WERI-Rb-1 (cell line): Measurements from ENCODE around the gene L1CAM.

Source experiments
- DNase-seq: peaks from one replicate; pipeline ENCODE4 v3.0.0-alpha.2; 2020
- H3K27ac ChIP-seq: fragments of 250-450 bp; sonication (Bioruptor Pico); 2 replicates; pipeline ENCODE4 v1.5.1; 2020; ENCODE audit warnings: mild to moderate bottlenecking, moderate library complexity
- H3K27me3 ChIP-seq: fragments of 250-450 bp; sonication (Bioruptor Pico); 2 replicates; pipeline ENCODE4 v1.5.1; 2021; ENCODE audit warnings: mild to moderate bottlenecking, low read depth, moderate library complexity; ENCODE audit not compliant: insufficient read depth, severe bottlenecking
- H3K36me3 ChIP-seq: fragments of 250-450 bp; sonication (Bioruptor Pico); 2 replicates; pipeline ENCODE4 v1.5.1; 2020; ENCODE audit warnings: mild to moderate bottlenecking, moderate library complexity
- H3K4me3 ChIP-seq: 2 replicates; pipeline ENCODE4 v1.5.1; 2011; ENCODE audit warnings: low read depth, mild to moderate bottlenecking, control low read depth, low read length
- H3K9me3 ChIP-seq: fragments of 250-450 bp; sonication (Bioruptor Pico); 2 replicates; pipeline ENCODE4 v1.5.1; 2021; ENCODE audit warnings: mild to moderate bottlenecking, moderate library complexity; ENCODE audit not compliant: severe bottlenecking
- CTCF ChIP-seq: IDR thresholded peaks from 2 replicates; pipeline ENCODE4 v1.5.1; 2011; ENCODE audit warnings: low read depth, mild to moderate bottlenecking, control low read depth, inconsistent platforms, low read length

L1CAM gene

DNA sequence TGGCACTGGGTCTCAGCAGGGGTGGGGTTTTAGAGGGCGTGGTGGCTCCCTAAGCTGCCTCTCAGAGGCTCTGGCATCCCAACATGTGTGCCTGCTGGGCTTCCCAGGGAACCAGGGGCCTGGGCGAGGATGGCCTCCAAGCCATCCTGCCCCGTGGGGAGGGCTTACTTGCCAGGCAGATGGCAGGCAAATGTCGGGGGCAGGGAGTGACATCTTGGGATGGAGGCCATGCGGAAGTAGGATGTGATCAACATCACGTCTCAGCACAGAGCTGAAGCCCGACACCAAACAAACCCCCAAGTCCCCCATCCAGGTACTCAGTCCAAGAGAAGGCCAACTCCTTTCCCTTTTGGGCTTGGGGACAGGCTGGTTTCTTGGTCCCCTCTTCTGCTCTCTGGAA, 4.7 kb downstream of the L1CAM start:
- no peak for TF ChIP-seq CTCF
- H3K27ac ChIP-seq = 0 out of 2 replicates have a peak overlapping the region, but pooled peaks have one; percentile 21

GRCh38 chrX:153880440-153880815, 5.5 kb downstream of the L1CAM start:
- no peak for TF ChIP-seq CTCF
- Histone ChIP-seq H3K9me3 (no peaks in the 10 kb centered on the region), H3K27me3 (peaks cover 12% of the 10 kb centered on the region), H3K27ac (no peak overlapping the region), H3K4me3 (no peak overlapping the region), H3K36me3 (no peaks in the 10 kb centered on the region; the same call in 1 of the 2 replicates)
- DNase-seq = no peak

More for the DNA sequence above, 4.7 kb downstream of the L1CAM start:
- H3K27me3 ChIP-seq = peaks cover 13% of the 10 kb centered on the region
- H3K36me3 ChIP-seq = no peaks in the 10 kb centered on the region; the same call in 1 of the 2 replicates
- H3K9me3 ChIP-seq = no peaks in the 10 kb centered on the region
- DNase-seq = no peak
- no peak overlapping the region for H3K4me3 ChIP-seq

GRCh38 chrX:153879741-153880439, 6.1 kb downstream of the L1CAM start:
- no peaks in the 10 kb centered on the region; the same call in 1 of the 2 replicates for H3K36me3 ChIP-seq
- H3K4me3 ChIP-seq = no peak overlapping the region
- H3K27me3 ChIP-seq = peaks cover 10% of the 10 kb centered on the region
- TF ChIP-seq CTCF = no peak
- no peak for DNase-seq
- H3K9me3 ChIP-seq = no peaks in the 10 kb centered on the region
- H3K27ac ChIP-seq = peak overlapping the region; percentile 78

DNA sequence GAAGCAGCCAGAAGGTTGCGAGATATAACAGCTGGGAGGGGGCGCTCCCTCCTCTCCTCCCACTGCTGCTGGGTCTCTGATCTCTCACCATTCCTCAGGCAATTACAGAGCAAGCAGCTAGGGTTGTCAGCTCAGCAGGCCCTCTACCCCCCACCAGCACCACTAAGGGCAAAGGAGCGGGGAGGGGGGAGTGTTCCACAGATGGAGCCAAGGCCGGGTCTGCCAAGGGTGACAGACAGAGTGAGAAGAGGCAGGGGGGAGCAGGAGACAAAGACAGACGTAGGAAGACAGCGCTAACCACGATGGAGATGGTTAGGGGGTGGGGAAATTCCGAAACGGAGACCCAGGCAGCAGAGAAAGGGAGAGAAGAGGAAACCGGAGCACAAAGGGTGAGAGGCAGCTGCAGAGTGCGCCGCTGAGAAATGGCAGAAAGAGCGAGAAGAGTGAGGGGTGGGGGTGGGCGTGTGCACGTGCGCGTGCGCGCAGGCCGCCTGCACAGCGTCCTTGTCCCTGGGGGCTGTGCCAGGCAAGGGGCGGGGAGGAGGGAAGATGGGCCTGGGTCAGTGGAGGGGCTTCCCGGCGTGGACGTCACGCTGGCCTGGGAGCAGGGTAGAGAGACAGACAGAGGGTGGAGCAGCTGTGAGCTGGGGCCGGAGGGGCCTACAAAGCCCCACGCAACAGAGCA, 6.9 kb downstream of the L1CAM start:
- peak; percentile 92 for DNase-seq
- Histone ChIP-seq H3K9me3 (no peaks in the 10 kb centered on the region), H3K27me3 (peaks cover 8% of the 10 kb centered on the region), H3K36me3 (no peaks in the 10 kb centered on the region; the same call in 1 of the 2 replicates), H3K27ac (peak overlapping the region; percentile 78), H3K4me3 (peak overlapping the region; percentile 22)
- peak; percentile 30; the same call in 1 of the 2 replicates for TF ChIP-seq CTCF

DNA sequence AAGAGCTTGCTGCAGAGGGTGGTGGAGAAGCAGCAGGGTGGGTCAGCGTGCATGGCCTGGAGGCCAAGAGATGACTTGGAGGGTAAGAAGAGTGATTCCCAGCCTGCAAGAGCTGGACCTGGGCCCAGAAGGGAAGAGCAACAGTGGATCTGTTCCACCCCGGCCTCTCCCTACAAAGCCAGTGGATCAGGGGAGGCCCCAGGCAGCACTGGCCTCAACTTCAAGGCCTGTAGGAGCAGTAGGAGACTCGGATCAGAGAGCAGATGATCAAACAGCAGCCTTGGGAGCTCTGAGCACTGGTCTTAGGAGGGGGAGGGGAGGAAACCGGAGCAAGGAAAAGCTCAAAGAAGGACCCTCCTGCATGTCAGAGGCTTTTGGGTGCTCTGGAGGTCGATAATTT, 7.6 kb downstream of the L1CAM start:
- H3K27me3 ChIP-seq = peaks cover 11% of the 10 kb centered on the region
- H3K36me3 ChIP-seq = no peaks in the 10 kb centered on the region; the same call in 1 of the 2 replicates
- peak overlapping the region; percentile 78 for H3K27ac ChIP-seq
- DNase-seq = peak; percentile 63
- no peaks in the 10 kb centered on the region for H3K9me3 ChIP-seq
- no peak for TF ChIP-seq CTCF
- H3K4me3 ChIP-seq = 0 out of 2 replicates have a peak overlapping the region, but pooled peaks have one; percentile 13
